GM18909 (cell line): Measurements from ENCODE around the gene TSGA10.
"Not testable (repeated sequence)": the region's sequence is repeated elsewhere in the genome, so short reads cannot be mapped to it uniquely, and the experiment has no call there.

ENCODE experiments used
- ATAC-seq: cut with Tn5 transposase; IDR thresholded peaks from one replicate; pipeline ENCODE4 v1.9.1; 2021; ENCODE audit warnings: mild to moderate bottlenecking; ENCODE audit not compliant: unreplicated experiment, poor library complexity

Gene TSGA10

GRCh38 chr2:99154643-99155536 is at the start of gene TSGA10, which contains the start of gene LIPT1:
Gene TSGA10 (minus strand): TSS chr2:99154942. CDS start chr2:99109439, 45,503 bp downstream.
Gene LIPT1 (plus strand): TSS chr2:99154967. CDS start chr2:99161958, 6,991 bp downstream.
- peak; percentile 97 for ATAC-seq

- no peak for ATAC-seq
Observed at GRCh38 chr2:99201959-99202678, 47.4 kb upstream of the TSGA10 start.

DNA sequence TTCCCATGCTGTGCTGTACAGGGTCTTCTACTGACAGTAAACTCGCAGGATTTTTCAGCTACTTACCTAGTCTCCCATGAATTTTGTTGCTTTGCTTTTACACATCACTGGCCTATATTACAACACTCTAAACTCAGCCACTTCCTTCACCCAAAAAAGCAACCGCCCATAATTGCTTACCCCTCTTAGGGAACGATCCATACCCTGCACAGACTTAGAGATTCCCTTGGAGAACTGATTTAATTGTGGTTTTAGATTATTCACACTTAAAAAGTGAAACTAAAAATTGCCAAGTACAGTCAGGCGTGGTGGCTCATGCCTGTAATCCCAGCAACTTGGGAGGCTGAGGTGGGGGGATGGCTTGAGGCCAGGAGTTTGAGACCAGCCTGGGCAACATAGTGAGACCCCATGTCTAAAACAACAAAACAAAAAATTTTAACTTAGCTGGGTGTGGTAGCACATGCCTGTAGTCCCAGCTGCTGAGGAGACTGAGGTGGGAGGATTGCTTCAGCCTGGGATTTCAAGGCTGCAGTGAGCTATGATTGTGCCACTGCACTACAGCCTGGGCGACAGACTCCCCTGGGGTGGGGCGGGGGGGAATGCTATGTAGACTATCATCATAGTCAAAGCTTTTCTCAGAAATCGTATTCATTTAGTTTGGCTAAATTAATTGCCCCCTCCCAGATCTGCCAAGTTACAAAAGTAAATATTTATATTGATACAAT is 45.5 kb upstream of the TSGA10 start:
- ATAC-seq, result no peak

GRCh38 chr2:99198103-99198841 is 43.5 kb upstream of the TSGA10 start:
- ATAC-seq, result no peak

DNA sequence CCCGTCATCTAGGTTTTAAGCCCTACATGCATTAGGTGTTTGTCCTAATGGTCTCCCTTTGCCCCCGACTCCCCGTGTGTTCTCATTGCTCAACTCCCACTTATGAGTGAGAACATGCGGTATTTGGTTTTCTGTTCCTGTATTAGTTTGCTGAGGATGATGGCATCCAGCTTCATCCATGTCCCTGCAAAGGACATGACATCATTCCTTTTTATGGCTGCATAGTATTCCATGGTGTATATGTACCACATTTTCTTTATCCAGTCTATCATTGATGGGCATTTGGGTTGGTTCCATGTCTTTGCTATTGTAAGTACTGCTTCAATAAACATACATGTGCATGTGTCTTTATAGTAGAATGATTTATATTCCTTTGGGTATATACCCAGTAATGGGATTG is 37.6 kb upstream of the TSGA10 start:
- ATAC-seq, result not testable (repeated sequence)

DNA sequence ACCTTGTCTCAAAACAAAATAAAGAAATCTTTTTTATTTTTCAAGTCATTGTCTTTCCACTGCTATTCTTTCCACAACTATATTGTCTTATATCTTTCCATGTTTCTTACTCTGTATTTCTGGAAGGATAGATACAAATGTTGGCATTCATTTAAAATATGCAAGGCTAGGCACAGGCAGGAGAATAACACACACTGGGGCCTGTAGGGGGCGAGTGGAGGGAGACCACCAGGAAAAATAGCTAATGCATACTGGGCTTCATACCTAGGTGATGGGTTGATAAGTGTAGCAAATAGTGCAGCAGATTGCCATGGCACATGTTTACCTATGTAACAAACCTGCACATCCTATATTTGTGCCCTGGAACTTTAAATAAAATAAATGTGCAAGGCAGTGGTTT is 35.8 kb upstream of the TSGA10 start:
- no peak for ATAC-seq

GRCh38 chr2:99188357-99188756 is 33.6 kb upstream of the TSGA10 start:
- no peak for ATAC-seq

GRCh38 chr2:99187011-99187410 is 32.3 kb upstream of the TSGA10 start:
- no peak for ATAC-seq

GRCh38 chr2:99184811-99185210 is 30.1 kb upstream of the TSGA10 start:
- ATAC-seq, result no peak

DNA sequence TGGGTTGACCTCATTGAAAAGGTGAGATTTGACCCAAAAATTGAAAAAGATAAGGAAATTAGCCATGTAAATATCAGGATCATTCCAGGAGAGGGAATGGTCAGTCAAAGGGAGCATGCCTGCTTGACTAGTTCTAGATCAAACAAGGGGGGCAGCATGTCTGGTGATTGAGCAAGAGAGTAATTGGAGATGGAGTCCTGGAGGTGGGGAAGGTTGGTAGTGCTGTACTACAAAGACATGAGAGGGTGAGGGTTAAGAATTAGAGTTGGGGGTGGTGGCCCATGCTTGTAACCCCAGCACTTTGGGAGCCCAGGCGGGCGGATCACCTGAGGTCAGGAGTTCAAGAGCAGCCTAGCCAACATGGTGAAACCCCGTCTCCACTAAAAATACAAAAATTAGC is 28.3 kb upstream of the TSGA10 start:
- ATAC-seq, result no peak

GRCh38 chr2:99181624-99182000 is 26.9 kb upstream of the TSGA10 start:
- no peak for ATAC-seq

DNA sequence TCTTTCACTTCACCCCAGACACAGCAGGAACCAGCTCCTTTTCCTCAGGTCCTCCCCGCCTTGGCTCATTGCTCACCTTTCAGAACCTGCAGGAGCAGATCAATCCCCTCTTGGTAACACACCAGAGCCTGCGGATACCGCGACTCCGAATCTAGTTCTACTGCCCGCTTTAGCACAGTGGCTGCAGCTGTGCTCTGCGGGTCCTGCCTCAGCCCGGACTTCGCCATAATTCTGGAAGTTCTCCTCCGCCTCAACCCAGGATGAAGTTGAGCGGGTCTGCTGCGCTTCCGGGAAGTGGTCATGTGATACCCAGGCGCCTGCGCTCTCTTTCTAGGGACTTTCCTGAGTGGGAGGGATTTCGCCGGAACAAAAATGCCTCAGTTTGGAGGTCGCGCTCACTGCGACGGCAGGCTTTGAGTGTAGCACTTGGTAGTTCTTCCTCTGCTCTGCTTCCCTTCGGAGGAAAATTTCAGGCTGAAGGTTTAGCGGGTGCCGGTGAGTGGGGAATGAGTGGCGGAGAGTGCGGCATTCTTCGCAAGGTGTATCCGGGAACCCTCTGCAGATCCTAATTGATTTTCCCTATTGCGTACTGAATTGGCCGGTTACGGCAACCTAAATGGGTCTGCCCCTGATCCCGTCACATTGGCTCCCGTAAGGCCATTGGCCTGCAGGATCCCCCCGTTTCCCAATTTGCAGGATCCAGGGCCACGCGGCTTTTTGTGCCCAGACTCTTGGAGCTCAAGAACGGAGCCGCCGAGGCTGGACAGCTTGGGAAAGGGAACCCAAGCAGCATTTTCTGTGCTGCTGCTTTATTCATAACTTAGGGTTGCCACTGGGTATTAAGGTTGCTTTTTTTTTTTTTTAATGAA is 26.2 kb upstream of the TSGA10 start, which contains the start of the genes MITD1 and MRPL30:
Gene MITD1 (minus strand): TSS at position 304 of the 869 bp plus-strand sequence. CDS start 77 bp downstream, at position 227.
Gene MRPL30 (plus strand): TSS at position 430 of the 869 bp plus-strand sequence. CDS start 5,020 bp downstream, outside the sequence.
- peak; percentile 94 for ATAC-seq

DNA sequence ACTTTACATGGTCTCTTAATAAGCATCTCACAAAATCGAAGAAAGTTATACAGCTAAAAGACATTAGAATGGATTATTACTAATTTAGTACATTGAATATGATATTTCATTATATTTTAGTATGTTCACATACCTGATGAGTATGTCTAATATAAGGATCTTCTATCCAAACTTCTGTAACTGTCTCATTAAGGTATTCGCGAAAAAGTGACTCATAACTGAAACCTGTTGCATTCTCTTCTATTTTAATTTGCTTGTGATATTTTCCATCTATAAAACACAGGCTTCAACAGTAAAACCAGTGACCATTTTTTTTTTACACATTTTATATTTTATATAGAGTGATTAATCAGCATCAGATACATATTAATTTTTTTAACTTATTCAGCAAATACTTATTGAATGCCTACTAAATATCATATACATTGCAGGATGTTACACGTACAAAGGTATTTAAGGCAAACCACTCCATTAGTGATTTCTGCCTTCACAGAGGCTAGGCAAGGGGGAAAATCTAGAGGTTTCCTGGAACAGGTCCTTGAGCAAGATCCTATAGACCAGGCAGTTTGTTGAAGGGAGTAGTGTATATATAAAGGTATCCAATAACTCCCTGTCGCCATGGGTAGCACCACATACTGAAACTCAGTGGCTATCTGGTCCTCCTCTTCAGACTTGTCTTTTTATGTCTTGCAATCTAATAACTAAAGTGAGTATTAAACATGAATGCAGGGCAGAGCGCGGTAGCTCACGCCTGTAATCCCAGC is 16.8 kb upstream of the TSGA10 start:
- ATAC-seq, result no peak

DNA sequence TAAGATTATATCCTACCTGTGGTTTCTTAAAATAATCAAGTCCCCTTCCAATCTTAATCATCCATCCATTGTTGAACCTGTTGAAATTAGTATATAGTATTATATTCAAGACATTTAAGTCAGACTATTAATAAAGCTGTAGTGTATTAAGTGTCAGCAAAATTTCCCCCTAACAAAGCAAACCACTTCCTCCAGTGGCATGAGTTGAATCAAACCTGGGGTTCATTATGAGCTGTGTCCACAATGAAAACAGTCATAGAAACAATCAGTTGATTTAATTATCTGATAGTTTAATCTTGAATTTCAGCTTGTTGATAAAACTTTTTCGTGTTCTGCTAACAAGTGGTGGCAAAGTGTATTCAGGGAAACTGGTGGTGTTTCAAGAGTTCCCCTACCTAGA is 14.8 kb upstream of the TSGA10 start:
- no peak for ATAC-seq

GRCh38 chr2:99166218-99166617 is 11.5 kb upstream of the TSGA10 start:
- ATAC-seq, result no peak

DNA sequence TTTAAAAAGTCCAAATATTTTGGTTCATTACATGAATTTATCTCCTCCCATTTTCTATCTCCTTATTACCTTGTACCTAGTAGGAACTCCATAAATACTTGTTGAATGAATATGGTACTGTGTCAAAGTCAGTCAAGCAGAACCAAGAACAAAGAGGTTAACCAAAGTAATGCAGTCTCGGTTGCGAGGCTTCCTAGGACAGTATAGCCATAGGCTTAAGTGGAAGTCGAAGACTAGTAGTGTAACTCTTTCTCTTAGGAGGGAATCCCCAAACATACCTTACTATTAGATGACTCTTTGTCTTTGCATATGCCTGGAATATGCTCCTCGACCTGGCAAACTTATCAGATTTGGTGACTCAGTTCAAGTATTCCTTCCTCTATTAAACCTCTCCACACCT is 4.9 kb upstream of the TSGA10 start:
- no peak for ATAC-seq

- no peak for ATAC-seq
Observed at GRCh38 chr2:99158599-99158998, 3.9 kb upstream of the TSGA10 start.

DNA sequence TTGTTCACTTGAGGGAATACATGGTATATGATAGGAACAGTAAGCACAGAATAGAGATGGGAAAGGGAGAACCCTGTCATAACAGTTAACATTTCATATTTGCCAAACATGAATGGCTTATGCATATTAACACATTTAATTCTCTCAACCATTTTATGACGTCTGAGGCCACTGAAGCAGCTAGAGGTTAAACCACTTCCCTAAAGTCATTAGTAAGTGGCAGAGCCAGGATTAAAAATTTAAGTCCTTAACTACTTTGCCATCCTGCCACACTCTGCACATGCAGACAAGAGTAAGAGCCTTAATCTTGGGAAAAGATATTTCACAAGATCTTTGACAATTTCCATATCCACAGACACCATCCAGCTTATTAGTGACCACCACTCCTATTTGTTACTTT is 2.1 kb upstream of the TSGA10 start:
- no peak for ATAC-seq
